ENCODE measurements around the gene SPTLC1. TPM values are rescaled to one million over a fixed set of nuclear protein-coding genes. Genes with fewer than 3 reads are reported as not detected.

Gene SPTLC1
- polyA plus RNA-seq, 4 donors = 13.4 to 86.5 (median 37.9) TPM

DNA sequence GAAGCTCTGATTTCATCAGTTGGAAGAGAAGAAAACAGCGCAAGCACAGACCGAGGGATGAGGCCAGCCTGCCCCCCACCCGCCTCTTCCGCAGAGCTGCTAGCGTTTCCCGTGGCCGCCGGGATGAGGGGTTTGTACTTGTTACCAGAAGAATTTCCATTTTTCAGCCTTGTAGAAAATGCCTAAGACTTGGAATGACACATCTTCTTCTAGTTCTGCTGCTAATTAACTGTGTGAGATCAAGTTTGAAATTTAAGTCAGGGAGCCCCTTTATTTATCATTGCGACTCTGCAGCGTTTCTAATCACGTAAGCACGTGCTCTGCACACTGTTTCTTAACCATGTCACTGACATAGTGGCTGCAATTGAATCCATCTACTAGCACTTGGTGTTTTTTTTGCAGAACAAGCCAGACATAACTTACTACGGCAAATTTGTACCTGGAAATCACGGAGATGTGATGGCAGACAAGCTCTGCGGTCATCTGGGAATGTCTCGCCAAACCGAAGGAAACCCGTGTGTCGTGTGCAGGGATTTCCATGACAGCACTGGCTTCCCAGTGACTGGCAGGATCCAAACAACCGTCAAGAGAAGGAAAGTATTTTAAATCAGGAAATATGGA is 123.4 kb downstream of the SPTLC1 start:
- no peaks in the 10 kb centered on the region for H3K36me3 ChIP-seq (ENCODE audit: control insufficient read depth in 3 of 3, insufficient read depth in 2 of 3, low read depth in 1 of 3, low read length in 3 of 3)
- H3K27ac ChIP-seq (ENCODE audit: low read depth in 1 of 3, low read length in 2 of 3) = no peak overlapping the region
- peaks cover 0 to 2% (median 0%) of the 10 kb centered on the region in 3 donors for H3K27me3 ChIP-seq (ENCODE audit: control insufficient read depth in 3 of 3, insufficient read depth in 3 of 3, low read length in 3 of 3)
- DNase-seq (no peak), FAIRE-seq (no peak)
- no peaks in the 10 kb centered on the region for H3K9me3 ChIP-seq (ENCODE audit: control insufficient read depth in 2 of 2, insufficient read depth in 1 of 2, low read depth in 1 of 2, low read length in 1 of 2)
- peaks cover 0 to 3% (median 0%) of the 10 kb centered on the region in 3 donors for H3K4me1 ChIP-seq (ENCODE audit: control insufficient read depth in 3 of 3, insufficient read depth in 2 of 3, low read depth in 1 of 3, low read length in 2 of 3)
- H3K4me3 ChIP-seq (ENCODE audit: low read depth in 1 of 3, low read length in 3 of 3) = no peak overlapping the region
- WGBS, 3 donors = 70 to 93% (median 90%) methylated on average over 20 of the region's 20 CpGs

DNA sequence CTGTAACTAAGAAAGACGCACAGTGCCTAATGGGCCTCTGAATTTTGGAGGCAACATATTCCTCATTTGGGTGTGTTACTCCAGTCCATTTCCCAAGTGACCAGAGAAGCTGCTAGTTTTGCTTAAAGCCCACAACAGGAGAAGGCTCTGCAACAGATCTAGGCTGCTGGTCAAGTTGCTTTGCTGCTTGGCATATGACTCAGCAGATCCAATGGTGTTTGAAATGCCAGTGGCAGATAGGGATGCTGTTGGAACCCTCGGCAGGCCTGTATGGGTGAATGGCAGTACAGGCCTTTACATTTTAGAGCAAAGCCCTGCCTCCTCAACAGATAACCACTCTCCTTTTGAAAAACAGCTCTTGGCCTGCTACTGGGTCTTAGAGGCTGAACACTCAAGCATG is 129.0 kb downstream of the SPTLC1 start:
- H3K4me3 ChIP-seq (ENCODE audit: low read depth in 1 of 3, low read length in 3 of 3) = no peak overlapping the region
- H3K36me3 ChIP-seq (ENCODE audit: control insufficient read depth in 3 of 3, insufficient read depth in 2 of 3, low read depth in 1 of 3, low read length in 3 of 3) = no peaks in the 10 kb centered on the region
- no peaks in the 10 kb centered on the region for H3K27me3 ChIP-seq (ENCODE audit: control insufficient read depth in 3 of 3, insufficient read depth in 3 of 3, low read length in 3 of 3)
- DNase-seq (no peak), FAIRE-seq (no peak)
- H3K9me3 ChIP-seq (ENCODE audit: control insufficient read depth in 2 of 2, insufficient read depth in 1 of 2, low read depth in 1 of 2, low read length in 1 of 2) = peaks cover 0 to 6% of the 10 kb centered on the region in 2 donors
- no peak overlapping the region for H3K27ac ChIP-seq (ENCODE audit: low read depth in 1 of 3, low read length in 2 of 3)
- WGBS, 3 donors = 86 to 96% (median 92%) methylated on average over 2 of the region's 2 CpGs
- no peaks in the 10 kb centered on the region for H3K4me1 ChIP-seq (ENCODE audit: control insufficient read depth in 3 of 3, insufficient read depth in 2 of 3, low read depth in 1 of 3, low read length in 2 of 3)

DNA sequence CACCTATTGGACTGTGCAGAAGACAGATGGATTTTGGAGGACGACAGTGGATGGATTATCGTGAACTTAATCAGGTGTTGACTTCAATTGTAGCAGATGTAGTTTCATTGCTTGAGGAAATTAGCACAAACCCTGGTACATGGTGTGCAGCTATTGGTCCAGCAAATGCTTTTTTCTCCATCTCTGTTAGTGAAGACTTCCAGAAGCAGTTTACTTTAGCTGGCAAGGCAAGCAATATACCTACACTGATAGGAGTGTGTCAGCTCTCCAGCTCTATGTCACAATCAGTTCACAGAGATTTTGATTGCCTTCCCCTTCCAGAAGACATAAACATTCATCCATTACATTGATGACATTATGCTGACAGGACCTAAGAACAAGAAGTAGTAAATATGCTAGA is 129.5 kb downstream of the SPTLC1 start:
- no peak overlapping the region for H3K27ac ChIP-seq (ENCODE audit: low read depth in 1 of 3, low read length in 2 of 3)
- H3K36me3 ChIP-seq (ENCODE audit: control insufficient read depth in 3 of 3, insufficient read depth in 2 of 3, low read depth in 1 of 3, low read length in 3 of 3) = no peaks in the 10 kb centered on the region
- FAIRE-seq (no peak), DNase-seq (no peak)
- H3K9me3 ChIP-seq (ENCODE audit: control insufficient read depth in 2 of 2, insufficient read depth in 1 of 2, low read depth in 1 of 2, low read length in 1 of 2) = peaks cover 0 to 10% of the 10 kb centered on the region in 2 donors
- H3K4me3 ChIP-seq (ENCODE audit: low read depth in 1 of 3, low read length in 3 of 3) = no peak overlapping the region
- H3K27me3 ChIP-seq (ENCODE audit: control insufficient read depth in 3 of 3, insufficient read depth in 3 of 3, low read length in 3 of 3) = no peaks in the 10 kb centered on the region
- 83 to 86% (median 86%) methylated on average over 2 of the region's 2 CpGs for WGBS, 3 donors
- H3K4me1 ChIP-seq (ENCODE audit: control insufficient read depth in 3 of 3, insufficient read depth in 2 of 3, low read depth in 1 of 3, low read length in 2 of 3) = no peaks in the 10 kb centered on the region

Other genes starting within 250 kb of the SPTLC1 start
- gene ROR2, start 165.2 kb downstream of the SPTLC1 start, polyA plus RNA-seq = 1 to 10 TPM in 2 of 4 donors, under 1 TPM in 1, not detected in 1; 0.54 to 5.6 (median 3.2) TPM
- gene IARS1, start 178.3 kb upstream of the SPTLC1 start, polyA plus RNA-seq = 10 to 100 TPM in 2 of 4 donors, 1 to 10 TPM in 2; 5.1 to 54.4 (median 28.4) TPM
- gene NOL8, start 209.9 kb upstream of the SPTLC1 start, polyA plus RNA-seq = 10 to 100 TPM; 11.3 to 39.9 (median 13.1) TPM
- 1 to 10 TPM in 2 of 4 donors, under 1 TPM in 2; 0.22 to 3.5 (median 2.0) TPM for gene CENPP, start 210.5 kb upstream of the SPTLC1 start, polyA plus RNA-seq